ENCODE measurements around the gene WWTR1. TPM values are rescaled to one million over a fixed set of nuclear protein-coding genes. Genes with fewer than 3 reads are reported as not detected.

Gene WWTR1
- total RNA-seq, 1 donor from 2014 or later: 52.0 TPM

- no peak for TF ChIP-seq CTCF (conservative IDR thresholded peaks at IDR 0.05; ENCODE audit: low read depth, low read length)
- peak overlapping the region; percentile 14 for H3K4me3 ChIP-seq (ENCODE audit: low read depth, low read length)
- no peak for DNase-seq (ENCODE audit: low read depth)
Observed at GRCh38 chr3:149575213-149575960, 82.4 kb downstream of the WWTR1 start.

GRCh38 chr3:149572796-149573414, 84.9 kb downstream of the WWTR1 start:
- no peak for TF ChIP-seq CTCF (conservative IDR thresholded peaks at IDR 0.05; ENCODE audit: low read depth, low read length)
- H3K4me3 ChIP-seq (ENCODE audit: low read depth, low read length): no peak overlapping the region
- no peak for DNase-seq (ENCODE audit: low read depth)

- H3K4me3 ChIP-seq (ENCODE audit: low read depth, low read length): no peak overlapping the region
- no peak for TF ChIP-seq CTCF (conservative IDR thresholded peaks at IDR 0.05; ENCODE audit: low read depth, low read length)
- no peak for DNase-seq (ENCODE audit: low read depth)
Observed at GRCh38 chr3:149571381-149571780, 86.4 kb downstream of the WWTR1 start.

GRCh38 chr3:149570016-149570415, 87.8 kb downstream of the WWTR1 start:
- no peak overlapping the region for H3K4me3 ChIP-seq (ENCODE audit: low read depth, low read length)
- DNase-seq (ENCODE audit: low read depth): no peak
- no peak for TF ChIP-seq CTCF (conservative IDR thresholded peaks at IDR 0.05; ENCODE audit: low read depth, low read length)

GRCh38 chr3:149567381-149567780, 90.4 kb downstream of the WWTR1 start:
- no peak overlapping the region for H3K4me3 ChIP-seq (ENCODE audit: low read depth, low read length)
- TF ChIP-seq CTCF (conservative IDR thresholded peaks at IDR 0.05; ENCODE audit: low read depth, low read length): no peak
- DNase-seq (ENCODE audit: low read depth): no peak

- TF ChIP-seq CTCF (conservative IDR thresholded peaks at IDR 0.05; ENCODE audit: low read depth, low read length): no peak
- no peak overlapping the region for H3K4me3 ChIP-seq (ENCODE audit: low read depth, low read length)
- no peak for DNase-seq (ENCODE audit: low read depth)
Observed at GRCh38 chr3:149566292-149566975, 91.4 kb downstream of the WWTR1 start.
